DMS 273 treated with DMSO at 0.1 percent for 48 hours (cell line): ENCODE measurements around the gene ITLN2.
"Not testable (repeated sequence)": the region's sequence is repeated elsewhere in the genome, so short reads cannot be mapped to it uniquely, and the experiment has no call there.

Experiments
- DNase-seq: peaks from one replicate; lab custom pipeline; 2025; lab: John Stamatoyannopoulos, UW

ITLN2 gene

GRCh38 chr1:160952129-160952510 is 2.5 kb downstream of the ITLN2 start:
- DNase-seq: no peak

- no peak for DNase-seq
Observed at GRCh38 chr1:160951443-160952128, 3.0 kb downstream of the ITLN2 start.

GRCh38 chr1:160950657-160951056 is 4.0 kb downstream of the ITLN2 start:
- DNase-seq: no peak

DNA sequence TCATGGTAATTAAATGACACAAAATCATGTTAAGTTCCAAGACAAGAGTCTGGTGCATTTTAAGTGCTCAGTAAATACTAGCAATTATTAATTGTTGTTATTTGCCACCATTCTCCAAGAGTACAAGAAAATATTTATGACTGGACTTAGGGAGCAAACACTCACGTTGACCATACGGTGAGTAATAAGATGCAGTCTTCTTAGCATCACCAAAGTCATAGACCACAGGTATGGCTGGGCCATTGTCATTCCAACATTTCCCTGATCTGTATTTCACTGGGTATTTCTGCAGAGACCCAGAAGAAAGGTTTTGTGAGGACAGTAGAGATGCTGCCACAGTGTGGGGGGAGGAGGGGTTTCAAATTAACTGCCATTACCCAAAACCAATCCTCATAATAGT is 4.7 kb downstream of the ITLN2 start:
- no peak for DNase-seq

DNA sequence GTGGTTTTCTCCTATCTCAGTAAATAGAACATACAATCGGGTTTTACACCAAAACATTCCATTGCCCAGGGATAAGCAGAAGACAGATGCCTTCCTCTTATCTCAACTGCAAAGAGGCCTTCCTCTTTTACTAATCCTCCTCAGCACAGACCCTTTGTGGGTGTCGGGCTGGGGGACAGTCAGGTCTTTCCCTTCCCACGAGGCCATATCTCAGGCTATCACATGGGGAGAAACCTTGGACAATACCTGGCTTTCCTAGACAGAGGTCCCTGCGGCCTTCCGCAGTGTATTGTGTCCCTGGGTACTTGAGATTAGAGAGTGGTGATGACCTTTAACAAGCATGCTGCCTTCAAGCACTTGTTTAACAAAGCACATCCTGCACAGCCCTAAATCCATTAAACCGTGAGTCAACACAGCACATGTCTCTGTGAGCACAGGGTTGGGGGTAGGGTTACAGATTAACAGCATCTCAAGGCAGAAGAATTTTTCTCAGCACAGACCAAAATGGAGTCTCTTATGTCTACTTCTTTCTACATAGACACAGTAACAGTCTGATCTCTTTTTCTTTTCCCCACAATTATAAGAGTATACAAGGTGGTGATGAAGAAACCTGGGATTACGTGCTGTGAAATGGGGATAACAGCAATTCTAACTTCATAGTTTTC is 5.3 kb downstream of the ITLN2 start:
- DNase-seq: not testable (repeated sequence)

GRCh38 chr1:160947174-160947759 is 7.3 kb downstream of the ITLN2 start:
- DNase-seq: not testable (repeated sequence)

DNA sequence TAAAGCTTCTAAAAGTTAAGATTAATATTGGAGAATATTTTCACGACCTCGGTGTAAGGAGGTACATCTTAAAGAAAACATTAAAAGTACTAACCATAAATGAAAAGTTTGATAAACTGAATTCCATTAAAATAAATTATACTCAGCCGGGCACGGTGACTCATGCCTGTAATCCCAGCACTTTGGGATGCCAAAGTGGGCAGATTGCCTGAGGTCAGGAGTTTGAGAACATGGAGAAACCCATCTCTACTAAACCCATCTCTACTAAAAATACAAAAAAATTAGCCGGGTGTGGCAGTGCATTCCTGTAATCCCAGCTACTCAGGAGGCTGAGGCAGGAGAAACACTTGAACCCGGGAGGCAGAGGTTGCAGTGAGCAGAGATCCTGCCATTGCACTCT is 8.7 kb downstream of the ITLN2 start:
- DNase-seq: not testable (repeated sequence)

GRCh38 chr1:160945079-160945478 is 9.5 kb downstream of the ITLN2 start:
- DNase-seq: no peak

DNA sequence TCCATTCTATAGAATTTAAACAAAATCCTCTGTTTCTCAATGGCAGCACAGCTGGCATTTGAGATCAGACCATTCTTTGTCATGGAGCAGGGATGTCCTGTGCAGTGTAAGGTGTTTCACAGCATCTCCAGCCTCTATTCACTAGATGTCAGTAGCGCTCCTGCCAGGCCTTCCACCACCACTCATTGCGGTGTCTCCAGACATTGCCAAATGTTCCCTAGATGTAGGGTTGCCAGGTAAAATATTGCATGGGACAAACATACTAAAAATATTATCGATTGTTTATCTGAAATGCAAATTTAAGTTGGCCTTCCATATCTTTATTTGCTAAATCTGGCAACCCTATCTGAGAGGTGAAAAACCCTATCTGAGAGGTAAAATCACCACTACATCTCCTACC is 11.7 kb downstream of the ITLN2 start:
- DNase-seq: no peak

DNA sequence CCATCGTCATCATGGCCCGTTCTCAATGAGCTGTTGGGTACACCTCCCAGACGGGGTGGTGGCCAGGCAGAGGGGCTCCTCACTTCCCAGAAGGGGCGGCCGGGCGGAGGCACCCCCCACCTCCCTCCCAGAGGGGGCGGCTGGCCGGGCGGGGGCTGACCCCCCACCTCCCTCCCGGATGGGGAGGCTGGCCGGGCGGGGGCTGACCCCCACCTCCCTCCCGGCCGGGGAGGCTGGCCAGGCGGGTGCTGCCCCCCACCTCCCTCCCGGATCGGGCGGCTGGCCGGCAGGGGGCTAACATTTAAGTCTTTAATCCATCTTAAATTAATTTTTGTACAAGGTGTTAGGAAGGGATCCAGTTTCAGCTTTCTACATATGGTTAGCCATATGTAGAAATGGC is 17.9 kb downstream of the ITLN2 start:
- not testable (repeated sequence) for DNase-seq

- DNase-seq: no peak
Observed at GRCh38 chr1:160935527-160936258, 18.9 kb downstream of the ITLN2 start.

DNA sequence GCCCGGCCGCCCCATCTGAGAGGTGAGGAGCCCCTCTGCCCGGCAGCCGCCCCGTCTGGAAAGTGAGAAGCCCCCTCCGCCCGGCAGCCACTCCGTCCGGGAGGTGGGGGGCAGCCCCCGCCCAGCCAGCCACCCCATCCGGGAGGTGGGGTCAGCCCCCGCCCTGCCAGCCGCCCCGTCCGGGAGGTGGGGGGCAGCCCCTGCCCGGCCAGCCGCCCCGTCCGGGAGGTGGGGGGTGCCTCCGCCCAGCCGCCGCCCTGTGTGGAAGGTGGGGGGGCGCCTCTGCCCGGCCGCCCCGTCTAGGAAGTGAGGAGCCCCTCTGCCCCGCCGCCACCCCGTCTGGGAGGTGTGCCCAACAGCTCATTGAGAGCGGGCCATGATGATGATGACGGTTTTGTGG is 21.3 kb downstream of the ITLN2 start:
- not testable (repeated sequence) for DNase-seq

- peak; percentile 11 for DNase-seq
Observed at GRCh38 chr1:160925652-160926244, 28.9 kb downstream of the ITLN2 start.

DNA sequence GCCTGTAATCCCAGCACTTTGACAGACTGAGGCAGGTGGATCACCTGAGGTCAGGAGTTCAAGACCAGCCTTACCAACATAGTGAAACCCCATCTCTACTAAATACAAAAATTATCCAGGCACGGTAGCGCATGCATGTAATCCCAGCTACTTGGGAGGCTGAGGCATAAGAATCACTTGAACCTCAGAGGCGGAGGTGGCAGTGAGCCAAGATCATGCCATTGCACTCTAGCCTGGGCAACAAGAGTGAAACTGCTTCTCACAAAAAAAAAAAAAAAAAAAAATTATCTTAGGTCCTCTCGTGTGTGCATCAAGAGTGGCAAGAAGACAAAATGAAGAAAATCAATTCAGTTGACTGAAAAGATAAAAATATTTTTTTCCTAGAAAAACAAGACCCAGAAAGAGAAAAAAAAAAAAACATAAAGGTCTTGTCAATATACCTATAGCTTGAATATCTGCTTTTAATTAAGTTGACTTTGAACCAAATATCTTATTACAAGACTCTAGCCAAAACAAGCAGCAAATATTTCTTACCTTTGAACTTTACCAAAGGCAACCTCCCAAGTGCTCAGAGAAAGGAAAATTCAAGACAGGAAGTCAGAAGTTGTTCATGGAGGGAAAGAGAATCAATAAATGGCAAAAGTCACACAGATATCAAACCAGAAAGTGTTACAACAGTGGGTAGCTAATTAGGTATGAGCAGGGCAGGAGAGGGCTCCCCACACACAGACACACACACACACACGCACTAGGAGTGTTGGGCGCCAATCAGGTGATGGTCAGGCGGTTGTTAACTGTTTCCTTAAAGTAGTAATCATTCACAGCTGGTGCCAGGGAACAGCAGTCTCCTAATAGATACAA is 29.6 kb downstream of the ITLN2 start:
- DNase-seq: no peak

- DNase-seq: no peak
Observed at GRCh38 chr1:160916666-160917065, 37.9 kb downstream of the ITLN2 start.

- not testable (repeated sequence) for DNase-seq
Observed at GRCh38 chr1:160913229-160913628, 41.4 kb downstream of the ITLN2 start.

DNA sequence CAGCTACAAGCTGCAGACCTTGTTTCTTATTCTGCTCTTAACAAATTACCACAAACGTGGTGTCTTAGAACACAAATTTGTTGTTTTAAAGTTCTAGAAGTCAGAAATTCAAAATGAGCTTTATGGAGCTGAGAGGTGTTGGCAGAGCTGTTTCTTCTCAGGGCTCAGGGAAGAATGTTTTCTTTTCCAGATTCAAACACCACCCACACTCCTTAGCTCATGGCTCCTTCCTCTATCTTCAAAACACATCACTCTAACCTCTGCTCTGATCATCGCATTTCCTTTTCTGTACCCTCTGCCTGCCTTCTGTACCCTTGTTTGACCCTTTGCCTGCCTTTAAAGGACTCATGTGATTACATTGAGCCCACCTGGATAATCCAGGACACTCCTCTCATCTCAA is 42.7 kb downstream of the ITLN2 start:
- no peak for DNase-seq

GRCh38 chr1:160911441-160911840 is 43.2 kb downstream of the ITLN2 start:
- no peak for DNase-seq

DNA sequence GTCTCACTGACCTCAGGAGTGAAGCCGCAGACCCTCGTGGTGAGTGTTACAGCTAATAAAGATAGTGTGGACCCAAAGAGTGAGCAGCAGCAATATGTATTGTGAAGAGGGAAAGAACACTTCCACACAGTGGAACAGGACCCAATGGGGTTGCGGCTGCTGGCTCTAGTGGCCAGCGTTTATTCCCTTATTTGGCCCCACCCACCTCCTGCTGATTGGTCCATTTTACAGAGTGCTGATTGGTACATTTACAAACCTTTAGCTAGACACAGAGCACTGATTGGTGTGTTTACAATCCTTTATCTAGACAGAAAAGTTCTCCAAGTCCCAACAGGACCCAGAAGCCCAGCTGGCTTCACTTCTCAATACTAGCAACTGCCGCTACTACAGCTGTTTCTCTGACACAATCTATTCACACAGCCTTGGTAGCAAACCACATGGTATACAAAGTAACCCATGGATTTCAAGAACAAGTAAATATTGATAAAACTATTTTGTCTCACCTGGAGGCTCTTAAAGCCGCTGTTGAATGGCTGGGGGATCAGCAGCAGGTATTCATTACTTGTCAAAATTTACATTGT is 44.3 kb downstream of the ITLN2 start:
- no peak for DNase-seq

DNA sequence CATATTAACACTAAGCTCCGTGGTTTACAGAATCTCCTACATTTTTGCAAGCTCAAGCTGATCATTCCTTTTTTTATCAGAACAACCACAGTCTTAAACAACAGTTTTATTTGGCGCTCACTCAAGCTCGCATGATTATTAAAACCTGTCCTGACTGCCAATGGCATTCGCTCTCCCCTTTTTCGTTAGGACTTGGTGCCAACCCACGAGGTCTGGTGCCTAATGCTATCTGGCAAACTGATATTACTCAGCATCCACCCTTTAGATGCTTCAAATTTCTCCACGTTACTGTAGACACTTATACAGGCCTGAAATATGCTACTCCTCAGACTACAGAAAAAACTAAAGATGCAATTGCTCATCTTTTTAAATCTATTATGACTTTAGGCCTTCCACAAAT is 46.6 kb downstream of the ITLN2 start:
- no peak for DNase-seq

DNA sequence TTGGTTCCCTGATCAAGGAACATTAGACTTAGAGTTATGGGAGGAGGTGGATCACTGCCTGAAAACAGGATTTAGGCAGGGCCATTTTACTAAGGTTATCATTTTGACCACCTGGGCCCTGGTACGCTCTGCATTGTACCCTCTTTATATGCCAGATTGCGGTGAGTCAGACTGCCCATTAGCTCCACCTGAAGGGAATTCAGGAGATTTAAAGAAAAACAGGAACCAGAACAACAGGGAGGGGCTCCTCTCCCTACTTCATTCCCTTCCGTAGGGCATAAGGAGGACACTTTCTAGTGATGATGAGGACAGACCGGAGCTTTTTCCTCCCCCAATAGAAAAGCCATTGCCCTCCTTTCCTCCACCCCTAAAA is 49.0 kb downstream of the ITLN2 start:
- DNase-seq: no peak
